Spleen (tissue), 13 donors: ENCODE measurements around the gene PHOSPHO2. TPM values are rescaled to one million over a fixed set of nuclear protein-coding genes. Genes with fewer than 3 reads are reported as not detected.
A peak's percentile ranks its signal among the peaks of the same experiment; 100 is the strongest.

ENCODE experiments used
- DNase-seq: peaks from one replicate; pipeline ENCODE4 v3.0.0-alpha.2; 2020
- H3K27ac ChIP-seq, 8 donors: fragments of 200-600 bp; sonication (generic) in 7 of 8; 1 replicate in 4 of 8; 2 replicates in 4 of 8; pipeline versions ENCODE4 v1.5.0 to v1.8.0; 2016 to 2021; ENCODE audit warnings: inconsistent platforms in 4 of 8, mild to moderate bottlenecking in 4 of 8, moderate library complexity in 1 of 8
- H3K27me3 ChIP-seq, 7 donors: fragments of 200-600 bp; sonication (generic) in 6 of 7; replicated peaks in 1 of 7; 1 replicate in 4 of 7; 2 replicates in 3 of 7; pipeline versions ENCODE4 v1.5.0 to v1.8.0; 2016 to 2021; ENCODE audit warnings: inconsistent platforms in 3 of 7, mild to moderate bottlenecking in 1 of 7
- H3K36me3 ChIP-seq, 6 donors: fragments of 200-600 bp; sonication (generic) in 5 of 6; 1 replicate in 4 of 6; 2 replicates in 2 of 6; pipeline versions ENCODE4 v1.5.0 to v1.8.0; 2016 to 2021; ENCODE audit warnings: inconsistent platforms in 2 of 6
- H3K4me1 ChIP-seq, 6 donors: fragments of 200-600 bp; sonication (generic) in 5 of 6; 1 replicate in 3 of 6; 2 replicates in 3 of 6; pipeline versions ENCODE4 v1.5.0 to v1.8.0; 2016 to 2021; ENCODE audit warnings: inconsistent platforms in 3 of 6
- H3K4me3 ChIP-seq, 8 donors: fragments of 200-600 bp; sonication (generic) in 7 of 8; 1 replicate in 4 of 8; 2 replicates in 4 of 8; pipeline versions ENCODE4 v1.5.0 to v1.8.0; 2016 to 2021; ENCODE audit warnings: inconsistent platforms in 4 of 8, mild to moderate bottlenecking in 4 of 8, moderate library complexity in 2 of 8
- H3K9me3 ChIP-seq, 8 donors: fragments of 200-600 bp; sonication (generic) in 7 of 8; 1 replicate in 4 of 8; 2 replicates in 4 of 8; pipeline versions ENCODE4 v1.5.0 to v1.8.0; 2016 to 2021; ENCODE audit warnings: inconsistent platforms in 4 of 8
- CTCF ChIP-seq, 11 experiments: fragments of 200-600 bp in 7 of 11; fragments of 450-650 bp in 4 of 11; sonication (generic) in 4 of 11; IDR thresholded peaks in 8 of 11; conservative IDR thresholded peaks in 3 of 11; 1 replicate in 7 of 11; 2 replicates in 4 of 11; pipeline versions ENCODE4 v1.4.0 to v1.8.0; 2016 to 2021; ENCODE audit warnings: antibody characterized with exemption in 11 of 11, inconsistent platforms in 4 of 11, mild to moderate bottlenecking in 1 of 11
- POLR2A ChIP-seq, 3 donors: fragments of 450-650 bp; IDR thresholded peaks; one replicate each; pipeline ENCODE4 v1.5.1; 2017; ENCODE audit warnings: antibody characterized with exemption in 3 of 3, mild to moderate bottlenecking in 1 of 3
- POLR2AphosphoS5 ChIP-seq, 3 donors: sonication (generic); formaldehyde crosslinking; IDR thresholded peaks; one replicate each; pipeline ENCODE4 v1.5.1; 2017; ENCODE audit warnings: antibody characterized with exemption in 3 of 3
- WGBS, 5 donors: extraction: QIAGEN DNeasy Blood & Tissue Kit in 3 of 5; methylation state at CpG; one replicate each; pipeline versions ENCODE4 v1.1.5 to v1.1.7; 2013 to 2018; 5-methylcytosine and 5-hydroxymethylcytosine counted together
- intact Hi-C: fragments of 100-400 bp; cut with DNase I; formaldehyde crosslinking; loops from one replicate; pipeline ENCODE4 v1.15.0; 2023; ENCODE audit warnings: low total_unique reads
- long read RNA-seq, 2 donors: transcript quantifications; one replicate each; lab custom pipeline, GENCODE V29; 2026
- polyA plus RNA-seq, 3 donors: library from polyadenylated mRNA; stranded (reverse); fragments of 200-250 nt; gene quantifications; one replicate each; pipeline ENCODE4 v1.2.1, GENCODE V29; 2013
- total RNA-seq, 7 donors: library from RNA; depleted of rRNA in 3 of 7; stranded (reverse); fragments of >200 nt in 3 of 7; fragmentation: NEBNext Ultra II Directional in 4 of 7; extraction: Animal tissue kit (Norgen Biotek cat#: 25700) in 4 of 7; gene quantifications; one replicate each; pipeline versions ENCODE4 v1.1.0 to v1.2.1, GENCODE V29; 2016 to 2021
- donor health status: healthy with polysubstance abuse.
- donor health status: DM: no; HTN: no; CAD: no; lungs with moderate emphysema.
- donor health status: DM: no; HTN: no; CAD: no.
- donor health status: Bipolar disorder and iron deficiency.
- donor health status: healthy.
- donor health status: DM: no; HTN: no; CAD: no.
- donor health status: DM: yes; HTN: yes; CAD: no.

The PHOSPHO2 gene
- total RNA-seq (1 to 10 TPM; 3.4 to 6.9 (median 4.4) TPM), polyA plus RNA-seq (1 to 10 TPM; 1.2 to 2.3 (median 2.1) TPM)
- long read RNA-seq, donor 1, partial matches to known transcripts, result 0 of 1 reads
- long read RNA-seq, donor 1, other reads (novel, unspliced or antisense), result 0 of 1 reads
- long read RNA-seq, donor 2, partial matches to known transcripts, result 0 of 2 reads
- long read RNA-seq, donor 2, other reads (novel, unspliced or antisense), result 0 of 2 reads

GRCh38 chr2:169694113-169694893 lies at the start of gene PHOSPHO2, which contains the start of gene CFAP210:
Gene PHOSPHO2, plus strand, starts transcription at chr2:169694469. Its CDS starts 6,503 bp downstream, at chr2:169700972.
Gene CFAP210, minus strand, starts transcription at chr2:169694405. Its CDS starts 78 bp downstream, at chr2:169694327.
- peak; percentile 100 for DNase-seq
- Histone ChIP-seq H3K4me3 (peak within 1 kb of the TSS; percentile 61 to 79 (median 72)), H3K4me1 (peaks cover 0 to 25% (median 18%) of the 10 kb centered on the region in 6 donors), H3K27ac (peak within 1 kb of the TSS; percentile 76 to 91 (median 86)), H3K9me3 (peaks cover 0 to 28% (median 26%) of the 10 kb centered on the region in 8 donors), H3K27me3 (no peaks in the 10 kb centered on the region), H3K36me3 (peaks cover 0 to 13% (median under 1%) of the 10 kb centered on the region in 6 donors)
- intact Hi-C loops, result no loop called here
- WGBS, 5 donors, result 0 to 1% (median 0%) methylated on average over 40 to 63 of the region's 63 CpGs
- TF ChIP-seq CTCF (IDR thresholded peaks at IDR 0.05 in 8 of 11, conservative IDR thresholded peaks at IDR 0.05 in 3 of 11) (no peak), POLR2A (IDR thresholded peaks at IDR 0.05) (peak in 1 of 3 donors; percentile 64), POLR2AphosphoS5 (IDR thresholded peaks at IDR 0.05) (peak; percentile 92 to 95 (median 93))

- intact Hi-C loops, result no loop called here
- WGBS, 5 donors, result 92 to 98% (median 94%) methylated on average over 2 of the region's 2 CpGs
- no peak overlapping the region for H3K4me3 ChIP-seq
Measured at GRCh38 chr2:169647496-169647895, 46.8 kb upstream of the PHOSPHO2 start.

GRCh38 chr2:169649278-169649677 lies 45.0 kb upstream of the PHOSPHO2 start:
- H3K36me3 ChIP-seq, result no peaks in the 10 kb centered on the region
- H3K9me3 ChIP-seq, result no peaks in the 10 kb centered on the region
- no peak overlapping the region for H3K4me3 ChIP-seq
- no peak for DNase-seq
- TF ChIP-seq CTCF (IDR thresholded peaks at IDR 0.05 in 8 of 11, conservative IDR thresholded peaks at IDR 0.05 in 3 of 11), result no peak
- TF ChIP-seq POLR2A (IDR thresholded peaks at IDR 0.05), result no peak
- TF ChIP-seq POLR2AphosphoS5 (IDR thresholded peaks at IDR 0.05), result no peak
- 70 to 77% (median 71%) methylated on average over 1 of the region's 1 CpG for WGBS, 5 donors
- H3K4me1 ChIP-seq, result no peaks in the 10 kb centered on the region
- H3K27me3 ChIP-seq, result peaks cover 0 to 15% (median 0%) of the 10 kb centered on the region in 7 donors
- H3K27ac ChIP-seq, result no peak overlapping the region
- intact Hi-C loops, result no loop called here

More at GRCh38 chr2:169647496-169647895, 46.8 kb upstream of the PHOSPHO2 start:
- no peak for DNase-seq
- H3K4me1 ChIP-seq, result no peaks in the 10 kb centered on the region
- peaks cover 0 to 5% (median 0%) of the 10 kb centered on the region in 7 donors for H3K27me3 ChIP-seq
- no peak for TF ChIP-seq POLR2AphosphoS5 (IDR thresholded peaks at IDR 0.05)
- TF ChIP-seq CTCF (IDR thresholded peaks at IDR 0.05 in 8 of 11, conservative IDR thresholded peaks at IDR 0.05 in 3 of 11), result no peak
- no peak for TF ChIP-seq POLR2A (IDR thresholded peaks at IDR 0.05)
- no peak overlapping the region for H3K27ac ChIP-seq
- no peaks in the 10 kb centered on the region for H3K36me3 ChIP-seq
- no peaks in the 10 kb centered on the region for H3K9me3 ChIP-seq

GRCh38 chr2:169653636-169654035 lies 40.6 kb upstream of the PHOSPHO2 start:
- DNase-seq, result no peak
- peaks cover 0 to 15% (median 0%) of the 10 kb centered on the region in 7 donors for H3K27me3 ChIP-seq
- no peak overlapping the region for H3K27ac ChIP-seq
- TF ChIP-seq POLR2A (IDR thresholded peaks at IDR 0.05), result no peak
- TF ChIP-seq POLR2AphosphoS5 (IDR thresholded peaks at IDR 0.05), result no peak
- no peak for TF ChIP-seq CTCF (IDR thresholded peaks at IDR 0.05 in 8 of 11, conservative IDR thresholded peaks at IDR 0.05 in 3 of 11)
- intact Hi-C loops, result no loop called here
- H3K4me1 ChIP-seq, result no peaks in the 10 kb centered on the region
- H3K36me3 ChIP-seq, result no peaks in the 10 kb centered on the region
- H3K9me3 ChIP-seq, result no peaks in the 10 kb centered on the region
- 67 to 87% (median 73%) methylated on average over 3 of the region's 3 CpGs for WGBS, 5 donors
- H3K4me3 ChIP-seq, result no peak overlapping the region
